Right hindlimb (tissue), 1 donor: ENCODE measurements around the gene ADAM12.

ENCODE experiments used
- DNase-seq: peaks from one replicate; pipeline ENCODE4 v3.0.0-alpha.2; 2018

The ADAM12 gene

DNA sequence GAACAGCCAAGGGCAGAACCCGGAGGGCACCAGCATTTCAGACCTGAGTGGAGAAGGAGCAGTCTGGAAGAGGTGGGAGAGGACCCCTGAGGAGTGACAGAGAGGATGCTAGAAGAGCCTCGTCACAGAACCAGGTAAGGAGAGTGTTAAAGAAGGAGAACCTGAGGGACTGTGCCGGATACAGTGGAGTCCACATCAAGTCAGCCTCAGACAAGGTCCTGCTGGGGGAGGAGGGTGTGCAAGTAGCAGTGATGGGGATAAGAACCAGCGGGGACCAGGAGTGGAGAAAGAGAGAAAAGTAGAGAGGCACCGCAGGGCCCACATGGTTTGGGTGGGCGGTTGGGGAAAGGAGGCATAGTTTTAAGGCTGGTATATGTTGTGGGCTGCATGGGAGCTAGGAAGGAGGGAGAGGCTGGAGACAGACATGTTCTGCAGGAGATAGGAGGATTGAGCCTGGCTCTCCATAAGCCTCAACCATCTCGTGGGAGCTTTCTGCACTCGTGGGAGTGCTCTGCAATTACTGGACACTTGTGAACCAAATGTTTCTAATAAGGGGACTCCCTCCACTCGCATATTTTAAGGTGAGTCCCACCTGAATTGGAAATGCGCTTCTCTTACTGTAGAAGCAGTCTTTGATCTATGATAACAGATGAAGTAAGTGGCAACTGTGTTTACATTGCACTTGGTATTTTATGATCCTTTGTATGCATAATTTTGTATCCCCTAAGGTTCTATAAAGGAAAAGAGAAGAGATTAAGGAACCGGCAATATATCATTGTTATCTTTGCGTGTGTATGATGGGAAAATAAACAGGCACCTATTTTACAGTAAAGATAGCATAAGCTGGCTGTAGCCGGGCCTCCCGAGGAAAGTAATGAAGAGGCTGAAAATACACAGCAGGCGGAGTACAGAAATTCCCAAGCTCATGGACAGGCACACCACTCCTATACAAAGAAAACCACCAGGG lies 154.8 kb downstream of the ADAM12 start:
- no peak for DNase-seq

GRCh38 chr10:126230587-126230986 lies 157.7 kb downstream of the ADAM12 start:
- no peak for DNase-seq

- DNase-seq = no peak
Observed at GRCh38 chr10:126229686-126230085, 158.6 kb downstream of the ADAM12 start.

- no peak for DNase-seq
Observed at GRCh38 chr10:126227762-126228134, 160.5 kb downstream of the ADAM12 start.

DNA sequence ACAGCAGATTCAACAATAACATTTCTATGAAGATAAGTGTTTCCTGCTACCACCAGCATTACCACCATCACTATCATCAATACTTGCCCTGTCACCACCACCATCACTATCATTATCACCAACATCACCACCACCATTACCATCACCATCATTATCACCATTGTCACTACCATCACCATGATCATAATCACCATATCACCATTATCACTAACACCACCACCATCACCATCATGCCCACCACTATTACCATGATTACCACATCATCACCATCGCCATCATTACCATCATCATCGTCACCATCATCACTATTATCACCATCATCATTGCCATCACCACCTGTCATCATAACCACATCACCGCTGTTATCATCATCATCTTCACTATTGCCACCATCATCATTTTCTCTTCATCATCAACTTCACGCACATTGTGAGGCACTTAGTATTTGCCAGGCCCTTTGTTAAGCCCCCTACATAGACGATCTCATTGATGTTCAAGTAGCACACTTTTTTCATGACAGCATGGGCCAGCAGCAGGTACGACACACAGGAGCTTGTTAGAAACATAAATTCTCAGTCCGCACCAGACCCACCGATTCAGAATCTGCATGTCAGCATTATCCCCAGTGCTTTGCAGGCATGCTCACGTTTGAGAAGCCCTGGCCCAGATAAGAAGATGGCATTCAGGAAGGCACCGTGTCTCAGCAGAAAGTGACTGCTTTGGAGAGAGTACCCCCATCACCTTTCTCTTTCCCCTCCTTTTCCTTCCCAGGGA lies 161.1 kb downstream of the ADAM12 start:
- no peak for DNase-seq

GRCh38 chr10:126226205-126226604 lies 162.1 kb downstream of the ADAM12 start:
- no peak for DNase-seq

DNA sequence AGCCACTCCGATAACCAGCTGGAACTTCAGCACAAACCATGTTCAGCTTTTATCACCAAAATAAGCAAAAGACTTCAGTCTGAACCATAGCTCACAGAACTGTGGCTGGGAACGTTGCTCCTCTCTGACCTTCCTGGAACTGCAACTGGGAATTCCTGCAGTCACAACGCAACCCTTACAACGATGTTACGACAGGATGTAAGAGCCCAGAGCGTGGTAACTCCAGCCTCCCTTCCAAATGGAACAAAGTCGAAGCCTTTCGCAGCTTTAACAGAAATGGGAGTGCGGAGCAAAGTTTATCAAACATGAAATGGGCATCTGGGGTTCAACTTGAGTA lies 162.6 kb downstream of the ADAM12 start:
- DNase-seq = peak; percentile 60

DNA sequence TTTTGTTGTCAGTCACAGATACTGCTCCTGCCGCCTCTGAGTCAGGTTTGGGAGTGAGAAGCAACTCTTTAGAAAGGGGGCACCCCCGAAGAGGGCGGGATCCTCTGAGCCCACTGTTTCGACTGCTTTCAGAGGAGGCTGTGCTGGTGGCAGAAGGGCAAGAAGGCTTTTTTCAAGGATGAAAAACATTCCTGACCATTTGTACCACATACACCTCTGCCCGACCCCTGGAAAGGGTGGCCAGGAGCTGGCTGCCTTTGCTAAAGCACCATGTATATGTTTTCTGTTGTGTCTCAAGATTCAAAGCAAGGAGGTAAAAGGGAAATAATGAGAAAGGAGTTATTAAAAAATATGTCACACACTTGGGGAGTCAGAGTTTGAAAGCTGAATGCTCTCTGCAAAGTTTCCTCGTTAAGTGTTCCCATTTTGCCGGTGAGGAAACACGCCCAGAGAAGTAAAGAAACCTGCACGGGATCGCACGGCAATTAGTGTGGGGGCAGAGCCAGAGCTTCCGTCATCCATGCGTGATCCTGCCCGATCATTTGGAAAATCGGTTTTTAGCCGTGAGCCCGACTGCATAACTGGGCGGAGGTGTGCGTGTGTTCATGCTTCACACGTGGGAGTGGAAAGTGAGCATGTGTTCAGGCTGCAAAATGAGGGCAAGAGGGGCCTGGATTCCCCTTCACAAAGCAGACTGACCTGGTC lies 163.2 kb downstream of the ADAM12 start:
- no peak for DNase-seq

GRCh38 chr10:126223512-126224067 lies 164.7 kb downstream of the ADAM12 start:
- no peak for DNase-seq

DNA sequence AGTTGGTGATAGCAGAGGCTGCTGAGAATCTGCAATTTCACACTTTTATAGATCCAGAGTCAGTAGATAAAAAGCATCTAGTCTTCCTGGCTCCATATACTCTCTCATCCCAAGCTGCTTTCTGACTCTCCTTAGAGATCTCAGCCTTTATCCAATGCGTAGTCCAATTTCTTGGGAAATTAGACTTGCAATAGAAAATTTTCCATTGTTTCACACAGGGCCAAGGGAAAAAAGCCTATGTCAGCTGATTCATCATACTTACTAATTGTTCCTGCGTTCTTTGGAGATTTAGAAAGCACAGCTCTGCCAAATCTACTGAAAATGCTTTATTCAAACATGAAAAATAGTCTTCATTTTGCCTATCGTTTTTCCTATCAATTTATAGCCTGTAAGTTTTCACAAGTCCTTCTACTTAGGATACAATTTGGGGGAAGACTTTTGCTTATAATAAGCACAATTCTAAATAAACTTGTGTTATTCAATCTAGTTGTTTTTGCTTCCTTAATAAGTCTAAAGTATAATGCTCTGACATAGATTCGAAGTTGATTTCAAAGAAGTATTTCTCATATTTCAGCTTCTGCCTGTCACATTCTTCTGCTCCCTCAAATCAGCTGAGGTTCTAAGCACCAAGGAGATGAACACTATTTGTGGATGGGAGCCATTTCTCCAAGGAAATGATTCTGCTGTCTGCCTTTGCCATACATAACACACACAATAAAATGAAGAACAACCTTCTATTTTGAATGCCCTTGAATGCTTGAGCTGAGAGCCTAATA lies 165.4 kb downstream of the ADAM12 start:
- no peak for DNase-seq

DNA sequence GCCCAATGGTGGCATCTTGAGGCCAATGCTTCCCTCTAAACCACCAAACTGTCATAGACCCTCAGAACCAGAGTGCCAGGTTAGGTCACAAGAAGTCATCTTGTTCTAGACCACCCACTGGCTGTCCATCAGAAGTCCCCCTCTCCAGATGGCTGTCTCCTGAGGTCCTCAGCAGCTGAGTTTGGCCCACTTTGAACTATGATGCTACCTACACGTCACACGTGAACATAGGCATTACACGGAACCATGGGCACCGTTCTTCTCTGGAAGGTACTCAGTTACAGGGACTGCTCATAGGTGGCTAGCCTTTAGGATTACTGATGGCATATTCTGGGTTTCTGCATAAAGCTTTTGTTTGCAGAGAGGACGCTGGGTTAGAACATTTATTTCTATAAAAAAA lies 166.4 kb downstream of the ADAM12 start:
- DNase-seq = no peak

DNA sequence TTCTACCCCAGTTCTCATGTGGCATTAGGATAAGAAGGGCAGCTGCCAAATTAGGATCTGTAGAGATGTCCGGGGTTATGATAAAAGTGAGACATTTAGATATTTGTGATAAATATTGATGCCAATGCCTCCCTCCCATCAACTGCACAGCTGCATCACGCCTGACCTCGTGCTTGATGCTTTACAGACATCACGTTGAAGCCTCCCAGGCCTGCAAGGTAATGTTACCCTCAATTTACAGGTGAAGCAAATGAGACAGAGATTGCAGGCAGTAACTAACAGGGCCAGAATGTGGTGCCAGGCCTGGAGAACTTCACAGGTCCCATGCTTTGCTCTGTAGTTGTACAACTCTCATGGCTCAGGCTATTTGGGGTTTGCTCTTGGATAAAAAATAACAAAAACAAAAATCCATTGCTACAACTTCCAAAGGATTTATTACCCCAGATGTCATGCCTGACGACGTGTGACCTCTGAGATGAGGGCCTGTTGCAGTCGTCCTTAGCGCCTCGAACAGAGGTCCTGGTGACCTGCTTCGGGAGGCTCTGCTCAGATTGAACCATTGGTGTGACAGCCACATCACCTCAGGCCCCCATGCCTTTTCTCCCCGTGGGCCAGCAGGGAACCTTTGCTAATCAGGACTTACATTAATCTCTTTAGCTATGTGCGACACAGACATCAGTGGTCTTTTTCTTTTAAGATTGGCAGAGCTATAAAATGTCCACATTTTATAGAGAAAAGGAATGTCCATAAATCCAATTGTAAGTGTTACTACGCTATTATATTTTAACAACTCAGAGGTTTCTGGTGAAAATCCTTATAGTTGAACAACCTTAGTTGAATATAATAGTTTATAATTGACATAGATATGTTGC lies 169.3 kb downstream of the ADAM12 start:
- no peak for DNase-seq

DNA sequence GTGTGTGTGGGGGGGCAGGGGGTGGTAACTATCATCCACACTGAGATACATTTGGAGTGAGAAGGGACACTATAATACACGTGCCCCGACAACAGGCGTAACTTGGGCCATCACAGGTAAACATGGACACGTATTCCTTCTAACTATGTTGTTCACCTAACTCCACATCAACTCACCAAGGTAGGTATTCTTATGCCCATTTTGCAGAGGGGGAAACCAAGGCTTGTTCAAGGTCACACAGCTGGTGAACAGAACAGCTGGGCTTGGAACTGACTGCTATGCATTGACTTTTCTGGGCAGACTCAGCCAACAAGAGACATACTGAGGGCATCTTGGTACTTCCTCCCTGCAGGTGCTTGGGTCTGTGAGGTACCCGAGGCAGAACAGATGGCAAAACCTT lies 170.1 kb downstream of the ADAM12 start:
- no peak for DNase-seq

DNA sequence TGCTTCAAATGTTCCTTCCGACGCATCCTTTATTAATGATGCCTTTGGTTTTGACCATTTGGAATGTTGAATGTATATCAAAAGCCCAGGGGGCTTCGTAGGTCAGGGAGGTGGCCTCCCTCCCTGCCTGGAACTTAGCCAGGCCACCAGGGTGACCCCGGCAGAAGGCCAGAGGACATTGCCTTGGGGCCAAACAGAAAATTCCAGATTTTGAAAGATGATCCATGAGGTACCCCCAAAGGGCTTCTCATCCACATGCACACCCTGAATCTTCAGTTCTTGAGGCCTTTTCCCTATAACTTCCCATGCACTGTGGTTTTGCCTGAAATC lies 171.7 kb downstream of the ADAM12 start:
- DNase-seq = peak; percentile 57

- peak; percentile 60 for DNase-seq
Observed at GRCh38 chr10:126215746-126216631, 172.3 kb downstream of the ADAM12 start.

GRCh38 chr10:126214679-126215078 lies 173.6 kb downstream of the ADAM12 start:
- DNase-seq = no peak

DNA sequence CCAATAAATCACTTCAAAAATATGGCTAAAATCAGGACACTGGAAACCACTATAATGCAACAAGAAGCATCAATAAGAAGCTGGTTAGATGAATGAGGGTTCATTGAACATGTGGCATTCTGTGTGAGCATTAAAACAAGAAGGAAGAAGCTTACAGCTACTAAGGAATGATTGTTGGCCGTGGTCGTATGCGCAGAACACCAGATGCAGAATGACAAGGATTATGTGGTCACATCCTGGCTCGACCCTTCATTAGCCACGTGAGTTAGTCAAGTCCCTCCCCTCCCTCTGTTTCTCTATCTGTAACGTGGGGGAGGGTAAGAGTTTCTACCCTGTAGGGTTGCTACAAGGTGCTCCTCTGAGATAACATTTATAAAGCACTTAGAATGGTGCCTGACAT lies 174.3 kb downstream of the ADAM12 start:
- DNase-seq = no peak

- no peak for DNase-seq
Observed at GRCh38 chr10:126212738-126213137, 175.5 kb downstream of the ADAM12 start.

- DNase-seq = no peak
Observed at GRCh38 chr10:126210051-126210651, 178.1 kb downstream of the ADAM12 start.

- DNase-seq = no peak
Observed at GRCh38 chr10:126209451-126209850, 178.8 kb downstream of the ADAM12 start.
